Heart left ventricle (tissue), 16 donors: ENCODE data around the gene FBF1. TPM values are rescaled to one million over a fixed set of nuclear protein-coding genes. Genes with fewer than 3 reads are reported as not detected.

Source experiments
- ATAC-seq, 4 donors: fragments of 200-7000 bp; cut with Tn5 transposase; one replicate each; pipeline ENCODE4 v1.9.1; 2020 to 2022; ENCODE audit warnings: moderate library complexity in 4 of 4, mild to moderate bottlenecking in 3 of 4, moderate number of reproducible peaks in 1 of 4
- DNase-seq, 5 donors: peaks; one replicate each; pipeline ENCODE4 v3.0.0-alpha.2; 2020
- H3K27ac ChIP-seq, 12 donors: fragments of 200-600 bp; sonication (generic) in 4 of 12; one replicate each; pipeline versions ENCODE4 v1.5.0 to v1.8.0; 2016 to 2022; ENCODE audit warnings: mild to moderate bottlenecking in 2 of 12
- H3K27me3 ChIP-seq, 9 donors: fragments of 200-600 bp; sonication (generic) in 2 of 9; one replicate each; pipeline versions ENCODE4 v1.5.1 to v1.8.0; 2016 to 2022; ENCODE audit warnings: mild to moderate bottlenecking in 3 of 9
- H3K36me3 ChIP-seq, 9 donors: fragments of 200-600 bp; sonication (generic) in 2 of 9; one replicate each; pipeline versions ENCODE4 v1.5.0 to v1.8.0; 2018 to 2022; ENCODE audit warnings: mild to moderate bottlenecking in 2 of 9
- H3K4me1 ChIP-seq, 12 donors: fragments of 200-600 bp; sonication (generic) in 4 of 12; one replicate each; pipeline versions ENCODE4 v1.5.0 to v1.8.0; 2016 to 2022; ENCODE audit warnings: mild to moderate bottlenecking in 3 of 12
- H3K4me3 ChIP-seq, 12 donors: fragments of 200-600 bp; sonication (generic) in 4 of 12; one replicate each; pipeline versions ENCODE4 v1.5.0 to v1.8.0; 2017 to 2022; ENCODE audit warnings: mild to moderate bottlenecking in 9 of 12, moderate library complexity in 4 of 12
- H3K9me3 ChIP-seq, 12 donors: fragments of 200-600 bp; sonication (generic) in 4 of 12; one replicate each; pipeline versions ENCODE4 v1.5.0 to v1.8.0; 2016 to 2022; ENCODE audit warnings: mild to moderate bottlenecking in 1 of 12
- CTCF ChIP-seq, 12 donors: fragments of 200-600 bp; sonication (generic) in 4 of 12; IDR thresholded peaks; one replicate each; pipeline versions ENCODE4 v1.5.0 to v1.8.0; 2018 to 2022; ENCODE audit warnings: antibody characterized with exemption in 12 of 12, mild to moderate bottlenecking in 5 of 12
- POLR2A ChIP-seq, 2 donors: fragments of 450-650 bp; IDR thresholded peaks; one replicate each; pipeline ENCODE4 v1.6.1; 2017; ENCODE audit warnings: antibody characterized with exemption in 2 of 2, mild to moderate bottlenecking in 2 of 2, moderate library complexity in 2 of 2
- WGBS, 4 donors: extraction: QIAGEN DNeasy Blood & Tissue Kit in 2 of 4; methylation state at CpG; one replicate each; pipeline versions ENCODE4 v1.1.5 to v1.1.7; 2013 to 2018; 5-methylcytosine and 5-hydroxymethylcytosine counted together
- intact Hi-C, 10 donors: fragments of 100-400 bp; cut with DNase I; formaldehyde crosslinking; loops; one replicate each; pipeline versions ENCODE4 v1.11.1 to v1.14.2; 2022
- polyA plus RNA-seq, 2 donors: library from polyadenylated mRNA; stranded (reverse); fragments of 200-250 nt; gene quantifications; one replicate each; pipeline ENCODE4 v1.2.3, GENCODE V29; 2013
- total RNA-seq, 9 donors: library from RNA; depleted of rRNA in 2 of 9; stranded (reverse); fragments of >200 nt in 2 of 9; fragmentation: NEBNext Ultra II Directional in 3 of 9; extraction: Animal tissue kit (Norgen Biotek cat#: 25700) in 3 of 9; gene quantifications; one replicate each; pipeline versions ENCODE4 v1.1.0 to v1.2.4, GENCODE V29; 2016 to 2023
- donor health status: ischemic (EF 13 %, LVEDD 7.1; RV severe dilation, severe dysfunction).
- donor health status: healthy with polysubstance abuse.
- donor health status: DM: no; HTN: yes; CAD: no.
- donor health status: DM: no; HTN: no; CAD: no.
- donor health status: ischemic (EF 25% LVEDD 6.9; RV normal size, moderate dysfunction).
- donor health status: ischemic (EF 25% LVEDD 5.7; RV mildly dilated, moderate dysfunction).
- donor health status: healthy.
- donor health status: DM: yes; HTN: yes; CAD: no.
- donor health status: ischemic (EF 35%, LVEDD 5.7; RV mildly dilated, moderate dysfunction).
- donor health status: nonischemic (EF 11% LVEDD 7.7; RV severe dilation, severe dysfunction).
- donor health status: DM: yes; HTN: yes; CAD: no.
- donor health status: PGD.
- donor health status: ischemic (EF 29% LVEDD 5.4; RV normal size, mild dysfunction).
- donor health status: nonischemic (EF 23%, LVEDD 6.1; RV moderate dilation, normal function).

The FBF1 gene
- total and polyA plus RNA-seq, 11 donors, result 1.5 to 5.4 (median 2.9) TPM

DNA sequence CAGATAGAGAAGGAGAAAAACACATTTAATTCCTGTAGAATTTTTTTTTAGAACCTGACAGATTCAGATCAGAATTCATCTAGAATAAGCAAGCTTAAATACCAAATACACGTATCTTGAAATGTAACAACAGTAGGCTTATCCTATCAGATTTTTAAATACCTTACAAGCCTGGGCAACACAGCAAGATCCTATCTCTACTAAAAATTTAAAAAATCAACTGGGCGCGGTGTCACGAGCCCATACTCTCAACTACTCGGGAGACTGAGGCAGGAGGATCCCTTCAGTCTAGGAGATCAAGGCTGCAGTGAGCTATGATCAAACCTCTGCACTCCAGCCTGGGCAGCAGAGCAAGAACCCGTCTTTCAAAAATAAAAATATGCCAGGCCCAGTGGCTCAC is 24.6 kb upstream of the FBF1 start:
- no peak for ATAC-seq
- no peak for TF ChIP-seq CTCF (IDR thresholded peaks at IDR 0.05)
- no peak for TF ChIP-seq POLR2A (IDR thresholded peaks at IDR 0.05)
- Histone ChIP-seq H3K9me3 (no peaks in the 10 kb centered on the region), H3K27ac (no peak overlapping the region), H3K27me3 (no peaks in the 10 kb centered on the region), H3K36me3 (peaks cover 0 to 45% (median 11%) of the 10 kb centered on the region in 9 donors), H3K4me3 (no peak overlapping the region), H3K4me1 (peaks cover 0 to 20% (median 8%) of the 10 kb centered on the region in 12 donors)
- intact Hi-C loops, result no loop called here
- no peak for DNase-seq
- WGBS, 4 donors, result 90 to 97% (median 96%) methylated on average over 6 of the region's 6 CpGs

GRCh38 chr17:75959839-75960511 is 19.1 kb upstream of the FBF1 start:
- ATAC-seq, result peak in 2 of 4 donors; percentile 22 to 24
- 93 to 96% (median 95%) methylated on average over 10 to 11 of the region's 11 CpGs for WGBS, 4 donors
- Histone ChIP-seq H3K27me3 (no peaks in the 10 kb centered on the region), H3K4me3 (no peak overlapping the region), H3K4me1 (peaks cover 0 to 21% (median 10%) of the 10 kb centered on the region in 12 donors), H3K36me3 (peaks cover 0 to 57% (median 25%) of the 10 kb centered on the region in 9 donors), H3K27ac (no peak overlapping the region), H3K9me3 (no peaks in the 10 kb centered on the region)
- DNase-seq, result no peak
- TF ChIP-seq POLR2A (IDR thresholded peaks at IDR 0.05) (no peak), CTCF (IDR thresholded peaks at IDR 0.05) (no peak)
- intact Hi-C loops, result no loop called here

- Histone ChIP-seq H3K9me3 (no peaks in the 10 kb centered on the region), H3K4me3 (no peak overlapping the region), H3K4me1 (peaks cover 0 to 21% (median 10%) of the 10 kb centered on the region in 12 donors), H3K36me3 (peaks cover 0 to 63% (median 32%) of the 10 kb centered on the region in 9 donors), H3K27ac (no peak overlapping the region), H3K27me3 (no peaks in the 10 kb centered on the region)
- 53 to 58% (median 56%) methylated on average over 8 of the region's 8 CpGs for WGBS, 4 donors
- intact Hi-C loops, result no loop called here
- DNase-seq (no peak), ATAC-seq (peak in 2 of 4 donors; percentile 37 to 47)
- no peak for TF ChIP-seq POLR2A (IDR thresholded peaks at IDR 0.05)
- no peak for TF ChIP-seq CTCF (IDR thresholded peaks at IDR 0.05)
Observed at GRCh38 chr17:75959051-75959838, 18.4 kb upstream of the FBF1 start.

GRCh38 chr17:75950855-75951554 is 10.2 kb upstream of the FBF1 start:
- 88 to 91% (median 88%) methylated on average over 8 of the region's 8 CpGs for WGBS, 4 donors
- H3K36me3 ChIP-seq, result peaks cover 4 to 100% (median 98%) of the 10 kb centered on the region in 9 donors
- no peaks in the 10 kb centered on the region for H3K4me1 ChIP-seq
- no peak overlapping the region for H3K4me3 ChIP-seq
- DNase-seq (no peak), ATAC-seq (no peak)
- H3K27me3 ChIP-seq, result no peaks in the 10 kb centered on the region
- intact Hi-C loops, result no loop called here
- TF ChIP-seq POLR2A (IDR thresholded peaks at IDR 0.05), result no peak
- no peaks in the 10 kb centered on the region for H3K9me3 ChIP-seq
- no peak overlapping the region for H3K27ac ChIP-seq
